H1 (cell line): ENCODE data around the gene KIF4A. TPM values are rescaled to one million over a fixed set of nuclear protein-coding genes. Genes with fewer than 3 reads are reported as not detected.

Source experiments
- CBX8 ChIP-seq: fragments of 300-800, 300-1000 bp; sonication (generic); IDR thresholded peaks from 2 replicates; pipeline ENCODE4 v1.7.1; 2016; ENCODE audit warnings: low read depth, low read length, borderline replicate concordance
- FOSL1 ChIP-seq: IDR thresholded peaks from 2 replicates; pipeline ENCODE4 v1.6.1; 2011; ENCODE audit warnings: mild to moderate bottlenecking, low read depth, low read length, moderate library complexity; ENCODE audit not compliant: insufficient read depth
- MAFK ChIP-seq: IDR thresholded peaks from 2 replicates; pipeline ENCODE4 v1.6.1; 2012; ENCODE audit warnings: low read depth, mild to moderate bottlenecking, improper control_type of control experiment, low read length
- TAF1 ChIP-seq: IDR thresholded peaks from 2 replicates; pipeline ENCODE4 v1.6.1; 2011; ENCODE audit warnings: mild to moderate bottlenecking, low read depth, low read length
- polyA plus RNA-seq, 7 experiments: library from polyadenylated mRNA; depleted of rRNA in 3 of 7; stranded (reverse) in 5 of 7; unstranded in 2 of 7; fragments of >200 nt in 5 of 7; fragments of 200-250 nt in 2 of 7; gene quantifications; 1 replicate in 5 of 7; 2 replicates in 1 of 7; 4 replicates in 1 of 7; pipeline versions ENCODE4 v1.2.1 to v1.2.3, GENCODE V29; 2011 to 2013; ENCODE audit warnings: missing spikeins in 2 of 7, mixed read lengths in 2 of 7
- total RNA-seq: library from RNA; stranded (reverse); fragmentation: NEBNext Ultra II Directional; extraction: Animal tissue kit (Norgen Biotek cat#: 25700); gene quantifications from 2 replicates; pipeline ENCODE4 v1.2.1, GENCODE V29; 2021

KIF4A gene
- total and polyA plus RNA-seq, 2 of the 8 experiments (the other 6 are each of a cell fraction or from before 2014, with no cell fraction given) = 10.9 to 35.7 TPM

DNA sequence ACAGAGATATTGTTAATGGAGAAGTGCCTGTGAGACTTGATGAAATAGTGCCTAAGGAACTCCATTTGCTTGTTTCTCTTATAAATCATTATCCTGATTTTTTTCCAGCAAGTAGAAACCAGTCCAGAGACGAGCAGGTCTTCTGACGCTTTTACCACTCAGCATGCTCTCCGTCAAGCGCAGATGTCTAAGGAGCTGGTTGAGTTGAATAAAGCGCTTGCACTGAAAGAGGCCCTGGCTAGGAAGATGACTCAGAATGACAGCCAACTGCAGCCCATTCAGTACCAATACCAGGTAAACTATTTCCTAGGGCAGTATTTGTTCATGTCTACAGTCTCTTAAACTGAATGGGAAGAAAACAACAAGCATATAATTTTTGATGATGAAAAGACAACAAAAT, 63.6 kb downstream of the KIF4A start (continued):
- TF ChIP-seq FOSL1 (no peak), CBX8 (no peak), MAFK (no peak), TAF1 (no peak)
